Peyer's patch (tissue), 4 donors: ENCODE results near the gene NSRP1.

ENCODE experiments used
- POLR2A ChIP-seq, 2 donors: fragments of 450-650 bp; IDR thresholded peaks; one replicate each; pipeline ENCODE4 v1.5.1; 2017; ENCODE audit warnings: antibody characterized with exemption in 2 of 2, mild to moderate bottlenecking in 2 of 2, moderate library complexity in 2 of 2
- TF ChIP-seq, protein P1 (sequence below), 6 experiments: fragments of 450-650 bp in 4 of 6; fragments of 200-600 bp in 2 of 6; sonication (generic) in 1 of 6; IDR thresholded peaks; one replicate each; pipeline ENCODE4 v1.5.1; 2017 to 2019; ENCODE audit warnings: antibody characterized with exemption in 6 of 6, mild to moderate bottlenecking in 3 of 6, moderate library complexity in 1 of 6

DNA sequence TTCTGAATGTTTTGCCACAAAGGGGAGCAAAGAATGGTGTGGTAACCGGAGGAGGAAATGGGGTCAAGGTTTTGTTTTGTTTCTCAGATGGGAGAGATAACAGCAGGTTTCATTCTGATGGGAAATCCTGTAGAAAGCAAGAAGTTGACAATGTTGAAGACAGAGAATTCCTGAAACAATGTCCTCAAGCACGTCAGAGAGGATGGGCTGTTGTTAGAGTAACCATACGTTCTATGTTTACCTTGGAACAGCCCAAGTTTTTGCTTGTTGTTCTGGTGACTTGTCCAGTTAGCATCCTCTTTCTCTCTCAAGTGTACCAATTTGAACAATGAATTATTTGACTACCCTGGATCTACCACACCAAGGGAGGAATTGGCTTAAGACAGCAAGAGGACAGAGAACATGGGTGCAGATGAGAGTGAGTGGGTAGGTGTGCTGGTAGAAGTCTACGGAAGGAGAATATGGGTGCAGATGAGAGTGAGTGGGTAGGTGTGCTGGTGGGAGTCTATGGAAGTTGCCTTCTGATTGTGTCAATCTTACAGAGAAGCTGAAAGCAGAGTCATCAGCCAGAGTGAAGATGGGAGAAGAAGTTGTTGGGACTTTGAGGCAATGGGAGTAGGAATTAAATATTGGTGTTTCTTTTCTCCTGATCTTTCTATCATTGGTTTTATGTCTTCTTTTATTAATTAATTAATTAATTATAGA is 14.8 kb upstream of the NSRP1 start:
- no peak for TF ChIP-seq POLR2A (IDR thresholded peaks at IDR 0.05)
- TF ChIP-seq, protein P1, sequence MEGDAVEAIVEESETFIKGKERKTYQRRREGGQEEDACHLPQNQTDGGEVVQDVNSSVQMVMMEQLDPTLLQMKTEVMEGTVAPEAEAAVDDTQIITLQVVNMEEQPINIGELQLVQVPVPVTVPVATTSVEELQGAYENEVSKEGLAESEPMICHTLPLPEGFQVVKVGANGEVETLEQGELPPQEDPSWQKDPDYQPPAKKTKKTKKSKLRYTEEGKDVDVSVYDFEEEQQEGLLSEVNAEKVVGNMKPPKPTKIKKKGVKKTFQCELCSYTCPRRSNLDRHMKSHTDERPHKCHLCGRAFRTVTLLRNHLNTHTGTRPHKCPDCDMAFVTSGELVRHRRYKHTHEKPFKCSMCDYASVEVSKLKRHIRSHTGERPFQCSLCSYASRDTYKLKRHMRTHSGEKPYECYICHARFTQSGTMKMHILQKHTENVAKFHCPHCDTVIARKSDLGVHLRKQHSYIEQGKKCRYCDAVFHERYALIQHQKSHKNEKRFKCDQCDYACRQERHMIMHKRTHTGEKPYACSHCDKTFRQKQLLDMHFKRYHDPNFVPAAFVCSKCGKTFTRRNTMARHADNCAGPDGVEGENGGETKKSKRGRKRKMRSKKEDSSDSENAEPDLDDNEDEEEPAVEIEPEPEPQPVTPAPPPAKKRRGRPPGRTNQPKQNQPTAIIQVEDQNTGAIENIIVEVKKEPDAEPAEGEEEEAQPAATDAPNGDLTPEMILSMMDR (IDR thresholded peaks at IDR 0.05): no peak
